ENCODE results near the gene RBM48.
"Not testable (repeated sequence)": the region's sequence is repeated elsewhere in the genome, so short reads cannot be mapped to it uniquely, and the experiment has no call there.

The RBM48 gene

GRCh38 chr7:92528188-92528957 is at the start of gene RBM48, which contains the start of gene PEX1:
RBM48 (plus strand) TSS chr7:92528795; CDS start chr7:92528814, 19 bp downstream.
PEX1 (minus strand) TSS chr7:92528520; CDS start chr7:92528435, 85 bp downstream.
- DNase-seq = peak; percentile 99

- DNase-seq = not testable (repeated sequence)
These were observed 49.4 kb upstream of the RBM48 start for GRCh38 chr7:92479146-92479545.

GRCh38 chr7:92483624-92484023 is 45.0 kb upstream of the RBM48 start:
- not testable (repeated sequence) for DNase-seq

GRCh38 chr7:92484226-92484625 is 44.4 kb upstream of the RBM48 start:
- DNase-seq = not testable (repeated sequence)

GRCh38 chr7:92485267-92485892 is 43.2 kb upstream of the RBM48 start:
- no peak for DNase-seq

GRCh38 chr7:92485974-92486373 is 42.6 kb upstream of the RBM48 start:
- no peak for DNase-seq

GRCh38 chr7:92487804-92488203 is 40.8 kb upstream of the RBM48 start:
- DNase-seq = no peak

GRCh38 chr7:92489634-92490033 is 39.0 kb upstream of the RBM48 start:
- DNase-seq = no peak

- peak; percentile 7 for DNase-seq
These were observed 31.7 kb upstream of the RBM48 start for GRCh38 chr7:92496876-92497275.

- no peak for DNase-seq
These were observed 30.0 kb upstream of the RBM48 start for GRCh38 chr7:92498557-92498956.

- no peak for DNase-seq
These were observed 24.8 kb upstream of the RBM48 start for GRCh38 chr7:92503767-92504166.

- DNase-seq = no peak
These were observed 24.0 kb upstream of the RBM48 start for GRCh38 chr7:92504563-92504962.

GRCh38 chr7:92506363-92506762 is 22.2 kb upstream of the RBM48 start:
- no peak for DNase-seq

GRCh38 chr7:92508946-92509345 is 19.6 kb upstream of the RBM48 start:
- no peak for DNase-seq

- DNase-seq = no peak
These were observed 15.3 kb upstream of the RBM48 start for GRCh38 chr7:92513167-92513902.

- DNase-seq = peak; percentile 3
These were observed 11.0 kb upstream of the RBM48 start for GRCh38 chr7:92517631-92518030.

- no peak for DNase-seq
These were observed 8.6 kb upstream of the RBM48 start for GRCh38 chr7:92520024-92520423.

GRCh38 chr7:92523110-92523509 is 5.5 kb upstream of the RBM48 start:
- no peak for DNase-seq

GRCh38 chr7:92527300-92528187 is 1.1 kb upstream of the RBM48 start:
- peak; percentile 30 for DNase-seq

GRCh38 chr7:92528958-92529264 is 316 bp downstream of the RBM48 start:
- DNase-seq = no peak

GRCh38 chr7:92534572-92534971 is 6.0 kb downstream of the RBM48 start:
- DNase-seq = no peak

GRCh38 chr7:92543542-92543941 is 14.9 kb downstream of the RBM48 start:
- not testable (repeated sequence) for DNase-seq

- DNase-seq = not testable (repeated sequence)
These were observed 16.5 kb downstream of the RBM48 start for GRCh38 chr7:92545116-92545515.

Measured in NCI-H226 (cell line).